HFF-Myc (cell line): ENCODE results near the gene ZNFX1.

Experiments
- DNase-seq: peaks from one replicate; pipeline ENCODE4 v3.0.0-alpha.2; 2011; ENCODE audit warnings: low read depth; ENCODE audit errors: extremely low read depth
- H3K4me3 ChIP-seq: replicated peaks from 2 replicates; pipeline ENCODE4 v1.5.1; 2011; ENCODE audit warnings: low read depth, mild to moderate bottlenecking, control low read depth, low read length
- CTCF ChIP-seq: IDR thresholded peaks from 2 replicates; pipeline ENCODE4 v1.5.1; 2012; ENCODE audit warnings: mild to moderate bottlenecking, low read depth, low read length, control low read depth; ENCODE audit errors: missing control alignments

ZNFX1 gene

GRCh38 chr20:49248879-49249665, 28.8 kb downstream of the ZNFX1 start:
- no peak for TF ChIP-seq CTCF
- no peak overlapping the region for H3K4me3 ChIP-seq
- no peak for DNase-seq

- no peak for DNase-seq
Observed at GRCh38 chr20:49248301-49248700, 29.6 kb downstream of the ZNFX1 start.

GRCh38 chr20:49247792-49248191, 30.1 kb downstream of the ZNFX1 start:
- H3K4me3 ChIP-seq: no peak overlapping the region
- TF ChIP-seq CTCF: no peak
- no peak for DNase-seq

More at GRCh38 chr20:49248301-49248700, 29.6 kb downstream of the ZNFX1 start:
- H3K4me3 ChIP-seq: no peak overlapping the region
- no peak for TF ChIP-seq CTCF

GRCh38 chr20:49247169-49247723, 30.6 kb downstream of the ZNFX1 start:
- no peak for DNase-seq
- no peak overlapping the region for H3K4me3 ChIP-seq
- TF ChIP-seq CTCF: no peak

- H3K4me3 ChIP-seq: no peak overlapping the region
- TF ChIP-seq CTCF: peak; percentile 69
- peak; percentile 26 for DNase-seq
Observed at GRCh38 chr20:49245921-49246740, 31.7 kb downstream of the ZNFX1 start.

- DNase-seq: no peak
- H3K4me3 ChIP-seq: no peak overlapping the region
- TF ChIP-seq CTCF: no peak
Observed at GRCh38 chr20:49237531-49237930, 40.3 kb downstream of the ZNFX1 start.
